Gastroesophageal sphincter (tissue), 4 donors: ENCODE results near the gene LEAP2. TPM values are rescaled to one million over a fixed set of nuclear protein-coding genes. Genes with fewer than 3 reads are reported as not detected.

Experiments used
- ATAC-seq: fragments of 150-250 bp; one replicate; pipeline ENCODE4 v1.9.1; 2016; ENCODE audit warnings: mild to moderate bottlenecking, moderate library complexity
- H3K27ac ChIP-seq, 4 donors: fragments of 200-600 bp; sonication (generic) in 3 of 4; 1 replicate in 3 of 4; 2 replicates in 1 of 4; pipeline ENCODE4 v1.5.1; 2016 to 2019
- H3K27me3 ChIP-seq: fragments of 200-600 bp; sonication (generic); one replicate; pipeline ENCODE4 v1.5.1; 2019
- H3K36me3 ChIP-seq, 2 donors: fragments of 200-600 bp; sonication (generic); one replicate each; pipeline ENCODE4 v1.5.1; 2019; ENCODE audit warnings: control low read depth in 1 of 2
- H3K4me1 ChIP-seq, 3 donors: fragments of 200-600 bp; sonication (generic); 1 replicate in 2 of 3; 2 replicates in 1 of 3; pipeline ENCODE4 v1.5.1; 2016 to 2019; ENCODE audit warnings: control low read depth in 2 of 3
- H3K4me3 ChIP-seq, 2 donors: fragments of 200-600 bp; sonication (generic); one replicate each; pipeline ENCODE4 v1.5.1; 2019; ENCODE audit warnings: mild to moderate bottlenecking in 1 of 2, moderate library complexity in 1 of 2
- H3K9me3 ChIP-seq, 3 donors: fragments of 200-600 bp; sonication (generic); one replicate each; pipeline ENCODE4 v1.5.1; 2017 to 2019; ENCODE audit warnings: control low read depth in 2 of 3
- EP300 ChIP-seq: sonication (generic); formaldehyde crosslinking; IDR thresholded peaks from one replicate; pipeline ENCODE4 v1.6.1; 2017; ENCODE audit warnings: antibody characterized with exemption, mild to moderate bottlenecking
- POLR2A ChIP-seq, 2 donors: fragments of 450-650 bp; IDR thresholded peaks; one replicate each; pipeline ENCODE4 v1.6.1; 2017; ENCODE audit warnings: antibody characterized with exemption in 2 of 2, mild to moderate bottlenecking in 2 of 2, moderate library complexity in 1 of 2
- POLR2AphosphoS5 ChIP-seq: sonication (generic); formaldehyde crosslinking; IDR thresholded peaks from one replicate; pipeline ENCODE4 v1.6.1; 2017; ENCODE audit warnings: antibody characterized with exemption
- WGBS, 2 donors: methylation state at CpG; one replicate each; pipeline ENCODE4 v1.1.5; 2018; ENCODE audit warnings: low coverage in 1 of 2; 5-methylcytosine and 5-hydroxymethylcytosine counted together
- total RNA-seq, 4 donors: library from RNA; depleted of rRNA; stranded (reverse); fragments of >200 nt; gene quantifications; one replicate each; pipeline ENCODE4 v1.1.0, GENCODE V29; 2016
- TF ChIP-seq, protein P1 (sequence below), 4 experiments: fragments of 200-600 bp in 2 of 4; fragments of 450-650 bp in 2 of 4; sonication (generic) in 1 of 4; IDR thresholded peaks; one replicate each; pipeline ENCODE4 v1.5.1; 2017 to 2019; ENCODE audit warnings: antibody characterized with exemption in 4 of 4, mild to moderate bottlenecking in 2 of 4, moderate library complexity in 2 of 4

Gene LEAP2
- total RNA-seq, 4 donors from 2014 or later = 0.12 to 1.9 (median 0.74) TPM

DNA sequence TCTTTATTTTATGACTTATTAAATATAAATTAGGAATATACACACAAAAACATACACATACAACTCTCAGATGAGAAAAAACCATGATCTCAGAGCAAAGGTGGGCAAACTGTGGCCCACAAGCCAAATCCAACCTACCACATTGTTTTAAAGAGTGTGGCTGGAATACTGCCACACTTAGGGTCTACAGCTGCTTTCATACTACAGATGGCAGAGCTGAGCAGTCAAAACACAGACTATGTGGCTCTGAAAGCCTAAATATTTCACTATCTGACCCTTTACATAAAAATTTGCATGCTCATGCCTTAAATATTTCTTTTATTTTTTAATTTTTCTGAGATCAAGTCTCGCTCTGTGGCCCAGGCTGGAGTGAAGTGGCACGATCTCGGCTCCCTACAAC, 28.3 kb downstream of the LEAP2 start:
- TF ChIP-seq POLR2AphosphoS5 (no peak), POLR2A (IDR thresholded peaks at IDR 0.05) (no peak)
- WGBS, 2 donors = 97% methylated on average over 3 of the region's 3 CpGs
- no peak for ATAC-seq
- no peak overlapping the region for H3K4me3 ChIP-seq
- peaks cover 0 to 8% (median 0%) of the 10 kb centered on the region in 3 donors for H3K4me1 ChIP-seq
- no peaks in the 10 kb centered on the region for H3K9me3 ChIP-seq
- no peaks in the 10 kb centered on the region for H3K27me3 ChIP-seq
- H3K36me3 ChIP-seq = peaks cover 3 to 40% of the 10 kb centered on the region in 2 donors
- no peak overlapping the region for H3K27ac ChIP-seq

DNA sequence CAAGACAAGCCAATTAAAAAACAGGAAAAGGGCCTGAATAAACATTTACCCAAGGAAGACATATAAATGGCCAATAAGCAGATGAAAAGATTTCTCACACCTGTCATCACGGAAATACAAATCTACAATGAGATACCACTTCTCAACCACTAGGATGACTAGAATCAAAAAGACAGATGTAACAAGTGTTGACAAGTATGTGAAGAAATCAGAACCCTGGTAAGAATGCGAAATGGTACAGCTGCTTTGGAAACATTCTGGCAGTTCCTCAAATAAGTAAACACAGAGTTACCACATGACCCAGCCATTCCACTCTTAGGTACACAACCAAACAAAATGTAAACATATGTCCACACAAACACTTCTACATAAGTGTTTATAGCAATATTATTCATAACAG, 32.5 kb downstream of the LEAP2 start:
- no peak overlapping the region for H3K4me3 ChIP-seq

GRCh38 chr5:132907161-132907560, 33.7 kb downstream of the LEAP2 start:
- Histone ChIP-seq H3K36me3 (peaks cover 0 to 26% of the 10 kb centered on the region in 2 donors), H3K27ac (no peak overlapping the region), H3K27me3 (no peaks in the 10 kb centered on the region), H3K4me1 (peaks cover 0 to 8% (median 0%) of the 10 kb centered on the region in 3 donors), H3K9me3 (no peaks in the 10 kb centered on the region), H3K4me3 (no peak overlapping the region)
- ATAC-seq = no peak
- 100% methylated on average over 1 to 2 of the region's 2 CpGs for WGBS, 2 donors
- TF ChIP-seq EP300 (no peak), POLR2AphosphoS5 (no peak)
- TF ChIP-seq, protein P1, sequence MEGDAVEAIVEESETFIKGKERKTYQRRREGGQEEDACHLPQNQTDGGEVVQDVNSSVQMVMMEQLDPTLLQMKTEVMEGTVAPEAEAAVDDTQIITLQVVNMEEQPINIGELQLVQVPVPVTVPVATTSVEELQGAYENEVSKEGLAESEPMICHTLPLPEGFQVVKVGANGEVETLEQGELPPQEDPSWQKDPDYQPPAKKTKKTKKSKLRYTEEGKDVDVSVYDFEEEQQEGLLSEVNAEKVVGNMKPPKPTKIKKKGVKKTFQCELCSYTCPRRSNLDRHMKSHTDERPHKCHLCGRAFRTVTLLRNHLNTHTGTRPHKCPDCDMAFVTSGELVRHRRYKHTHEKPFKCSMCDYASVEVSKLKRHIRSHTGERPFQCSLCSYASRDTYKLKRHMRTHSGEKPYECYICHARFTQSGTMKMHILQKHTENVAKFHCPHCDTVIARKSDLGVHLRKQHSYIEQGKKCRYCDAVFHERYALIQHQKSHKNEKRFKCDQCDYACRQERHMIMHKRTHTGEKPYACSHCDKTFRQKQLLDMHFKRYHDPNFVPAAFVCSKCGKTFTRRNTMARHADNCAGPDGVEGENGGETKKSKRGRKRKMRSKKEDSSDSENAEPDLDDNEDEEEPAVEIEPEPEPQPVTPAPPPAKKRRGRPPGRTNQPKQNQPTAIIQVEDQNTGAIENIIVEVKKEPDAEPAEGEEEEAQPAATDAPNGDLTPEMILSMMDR (IDR thresholded peaks at IDR 0.05) = no peak

More for the DNA sequence above, 32.5 kb downstream of the LEAP2 start:
- WGBS, 2 donors = 75 to 88% methylated on average over 1 to 2 of the region's 2 CpGs
- Histone ChIP-seq H3K4me1 (peaks cover 0 to 8% (median 0%) of the 10 kb centered on the region in 3 donors), H3K27me3 (no peaks in the 10 kb centered on the region), H3K9me3 (no peaks in the 10 kb centered on the region), H3K27ac (no peak overlapping the region), H3K36me3 (peaks cover 0 to 25% of the 10 kb centered on the region in 2 donors)
- ATAC-seq = no peak
- TF ChIP-seq EP300 (no peak), POLR2A (IDR thresholded peaks at IDR 0.05) (no peak)
- TF ChIP-seq, protein P1 (IDR thresholded peaks at IDR 0.05) = no peak

DNA sequence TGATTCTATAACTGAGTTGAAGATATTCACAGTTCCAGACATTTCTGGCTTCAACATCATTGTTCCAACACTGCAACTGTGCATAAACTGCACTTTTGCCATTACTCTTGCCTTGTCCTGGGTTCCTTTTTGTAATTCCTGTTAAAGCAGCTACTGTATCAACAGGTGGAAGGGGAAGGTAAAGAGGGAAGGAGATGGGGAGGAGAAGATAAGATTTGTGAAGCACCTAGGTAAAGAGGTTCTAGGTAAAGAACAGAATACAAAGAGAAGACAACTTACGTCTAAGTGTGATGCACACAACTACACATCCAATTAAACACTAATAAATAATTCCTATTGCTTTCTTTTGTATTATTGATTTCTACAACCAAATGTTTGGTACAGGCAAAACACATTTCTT, 36.2 kb downstream of the LEAP2 start:
- no peak overlapping the region for H3K27ac ChIP-seq
- H3K4me3 ChIP-seq = no peak overlapping the region
- H3K27me3 ChIP-seq = no peaks in the 10 kb centered on the region
- no peak for ATAC-seq
- 69 to 79% methylated on average over 1 of the region's 1 CpG for WGBS, 2 donors
- peaks cover 0 to 35% of the 10 kb centered on the region in 2 donors for H3K36me3 ChIP-seq
- H3K9me3 ChIP-seq = no peaks in the 10 kb centered on the region
- TF ChIP-seq EP300 = no peak
- TF ChIP-seq, protein P1 (IDR thresholded peaks at IDR 0.05) = no peak
- no peak for TF ChIP-seq POLR2A (IDR thresholded peaks at IDR 0.05)
- no peak for TF ChIP-seq POLR2AphosphoS5
- peaks cover 0 to 8% (median 0%) of the 10 kb centered on the region in 3 donors for H3K4me1 ChIP-seq

DNA sequence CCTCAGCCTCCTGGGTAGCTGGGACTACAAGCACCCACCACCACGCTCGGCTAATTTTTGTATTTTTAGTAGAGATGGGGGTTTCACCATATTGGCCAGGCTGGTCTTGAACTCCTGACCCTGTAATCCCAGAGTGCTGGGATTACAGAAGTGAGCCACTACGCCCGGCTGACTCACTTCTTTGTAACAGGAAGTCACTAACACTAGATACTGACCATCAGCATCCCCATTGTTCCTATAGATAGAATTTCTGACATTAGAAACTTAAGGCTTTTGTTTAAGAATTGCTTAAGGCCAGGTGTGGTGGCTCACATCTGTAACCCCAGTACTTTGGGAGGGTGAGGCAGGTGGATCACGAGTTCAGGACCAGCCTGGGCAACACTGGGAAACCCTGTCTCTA, 42.2 kb downstream of the LEAP2 start:
- Histone ChIP-seq H3K4me3 (no peak overlapping the region), H3K9me3 (no peaks in the 10 kb centered on the region), H3K4me1 (no peaks in the 10 kb centered on the region), H3K27ac (no peak overlapping the region), H3K36me3 (peaks cover 0 to 53% of the 10 kb centered on the region in 2 donors), H3K27me3 (no peaks in the 10 kb centered on the region)
- no peak for ATAC-seq
- WGBS, 2 donors = 60 to 89% methylated on average over 1 to 3 of the region's 5 CpGs
- TF ChIP-seq, protein P1 (IDR thresholded peaks at IDR 0.05) = no peak
- TF ChIP-seq POLR2AphosphoS5 (no peak), POLR2A (IDR thresholded peaks at IDR 0.05) (no peak), EP300 (no peak)
